GM18511 (cell line): ENCODE data around the gene SLC4A7.
"Not testable (repeated sequence)": the region's sequence is repeated elsewhere in the genome, so short reads cannot be mapped to it uniquely, and the experiment has no call there.

Source experiments
- ATAC-seq: cut with Tn5 transposase; IDR thresholded peaks from one replicate; pipeline ENCODE4 v1.9.1; 2021; ENCODE audit warnings: mild to moderate bottlenecking, moderate library complexity; ENCODE audit not compliant: unreplicated experiment

The SLC4A7 gene

DNA sequence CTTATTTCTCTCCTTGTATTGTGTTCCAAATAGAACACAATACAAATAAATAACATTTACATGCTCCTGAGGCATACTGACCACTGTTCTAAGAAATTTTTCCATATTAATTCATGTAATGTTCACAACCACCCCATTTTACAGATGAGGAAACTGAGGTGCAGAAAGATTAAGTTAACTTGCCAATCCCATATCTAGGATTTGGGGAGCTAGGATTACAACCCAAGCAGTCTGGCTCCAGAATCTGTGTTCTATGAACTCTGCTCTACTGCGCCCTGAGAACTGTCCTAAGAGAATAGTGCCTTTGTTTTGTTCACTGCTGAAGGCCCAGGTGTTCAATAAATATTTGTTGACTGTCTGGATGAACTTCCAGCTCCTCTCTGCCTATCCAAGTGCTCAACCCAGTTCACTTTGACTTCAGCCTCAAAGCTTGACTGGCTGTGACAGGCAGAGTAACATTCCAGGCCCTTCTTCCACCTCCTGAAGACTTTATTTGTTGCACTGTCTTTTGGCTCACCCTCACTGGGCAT lies 118.1 kb downstream of the SLC4A7 start:
- ATAC-seq = no peak

GRCh38 chr3:27360113-27361078 lies 123.8 kb downstream of the SLC4A7 start:
- ATAC-seq = peak; percentile 67

- ATAC-seq = no peak
These were observed 125.8 kb downstream of the SLC4A7 start for GRCh38 chr3:27358372-27358771.

GRCh38 chr3:27357665-27358258 lies 126.4 kb downstream of the SLC4A7 start:
- ATAC-seq = peak; percentile 85

GRCh38 chr3:27356976-27357375 lies 127.2 kb downstream of the SLC4A7 start:
- ATAC-seq = no peak

GRCh38 chr3:27354588-27355203 lies 129.5 kb downstream of the SLC4A7 start:
- ATAC-seq = no peak

DNA sequence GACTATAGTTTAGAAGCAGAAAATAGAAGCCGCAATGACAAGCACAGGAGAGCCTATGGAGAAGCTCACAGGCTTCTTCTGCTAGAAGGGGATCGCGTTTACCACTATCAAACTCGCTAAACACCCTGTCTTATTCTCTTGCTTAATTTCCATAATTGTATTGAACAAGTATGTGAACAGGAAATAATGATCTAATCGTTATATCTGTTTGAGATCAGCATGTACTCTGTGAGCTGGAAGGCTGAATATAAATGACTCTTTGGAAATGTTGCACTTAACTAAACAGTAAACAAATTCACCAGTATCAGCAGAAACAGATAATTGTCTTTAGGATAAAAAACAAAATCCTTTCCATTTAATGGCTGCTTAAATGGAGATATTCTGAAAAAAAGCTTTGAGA lies 130.0 kb downstream of the SLC4A7 start:
- ATAC-seq = no peak

DNA sequence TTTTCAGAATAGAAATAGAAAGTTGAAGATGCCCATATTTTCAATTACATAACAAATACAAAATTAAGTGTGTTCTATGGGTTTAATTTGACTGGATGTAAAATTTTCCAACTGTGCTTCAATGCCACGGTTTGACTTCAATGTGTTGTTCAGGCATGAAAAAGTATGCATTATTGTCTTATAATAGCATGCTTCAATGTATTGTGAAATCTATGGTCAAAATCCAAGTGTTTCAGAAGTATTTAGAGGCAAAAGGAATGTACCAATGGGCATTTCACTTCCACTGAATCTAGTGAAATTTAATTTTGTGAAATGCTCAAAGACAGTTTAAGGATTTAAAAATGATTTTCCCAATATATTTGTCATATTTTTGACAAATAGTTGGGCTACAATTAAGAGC lies 131.0 kb downstream of the SLC4A7 start:
- no peak for ATAC-seq

DNA sequence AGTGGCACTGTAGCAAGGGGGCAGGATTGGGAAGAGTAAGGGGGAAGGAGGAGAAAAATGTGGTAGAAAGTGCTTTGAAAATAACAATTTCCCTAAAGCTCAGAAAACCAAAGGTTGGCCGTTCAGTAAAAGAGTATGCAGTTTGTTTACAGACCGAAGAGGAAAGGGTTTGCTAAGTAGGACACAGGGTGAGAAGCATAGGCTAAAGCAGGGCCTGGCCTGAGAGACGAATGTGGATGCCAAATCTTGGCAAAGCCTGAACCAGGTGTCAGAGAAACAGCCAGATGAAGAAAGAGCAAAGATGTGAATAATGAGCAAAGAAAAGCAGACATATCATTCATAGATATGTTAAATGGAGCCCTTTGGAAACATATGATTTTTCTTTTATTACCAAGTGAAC lies 132.1 kb downstream of the SLC4A7 start:
- no peak for ATAC-seq

DNA sequence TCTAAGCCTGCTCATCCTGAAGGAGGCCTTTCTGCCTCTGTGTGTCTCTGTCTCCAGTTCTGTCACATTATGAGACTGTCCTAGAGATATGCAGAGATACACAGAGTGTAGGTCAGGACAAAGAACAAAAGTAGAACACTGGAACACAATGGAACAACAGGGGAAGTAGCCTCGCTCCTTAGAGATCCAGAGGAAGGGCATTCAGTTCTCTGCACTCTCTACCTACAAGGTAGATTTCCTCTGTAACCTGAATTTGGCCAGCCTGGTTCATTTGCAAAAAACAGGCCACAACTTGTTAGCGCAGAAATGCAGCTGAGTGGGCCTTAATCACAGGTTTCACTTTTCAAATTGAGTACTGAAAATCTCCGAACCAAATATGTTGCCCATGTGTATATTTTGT lies 134.4 kb downstream of the SLC4A7 start:
- ATAC-seq = no peak

GRCh38 chr3:27345959-27346865 lies 138.0 kb downstream of the SLC4A7 start:
- no peak for ATAC-seq

DNA sequence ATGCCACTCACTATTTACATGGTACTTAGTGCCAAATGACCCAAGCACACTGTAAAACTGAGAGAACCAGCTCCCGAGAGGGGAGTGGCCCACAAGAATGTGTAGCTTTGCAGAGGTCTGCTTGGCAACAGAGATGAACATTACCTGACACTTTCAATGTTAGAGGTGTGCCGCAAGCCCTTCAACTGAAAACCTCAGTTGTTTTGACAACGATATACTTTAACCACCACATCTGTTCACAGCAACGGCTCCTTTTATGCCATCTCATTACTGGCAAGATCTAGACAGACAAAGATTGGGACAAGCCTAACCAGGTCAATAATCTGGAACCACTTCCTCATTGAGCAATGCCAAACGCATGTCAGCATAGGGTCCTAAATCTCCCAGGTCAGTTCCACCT lies 138.7 kb downstream of the SLC4A7 start:
- no peak for ATAC-seq

GRCh38 chr3:27345045-27345444 lies 139.1 kb downstream of the SLC4A7 start:
- ATAC-seq = no peak

DNA sequence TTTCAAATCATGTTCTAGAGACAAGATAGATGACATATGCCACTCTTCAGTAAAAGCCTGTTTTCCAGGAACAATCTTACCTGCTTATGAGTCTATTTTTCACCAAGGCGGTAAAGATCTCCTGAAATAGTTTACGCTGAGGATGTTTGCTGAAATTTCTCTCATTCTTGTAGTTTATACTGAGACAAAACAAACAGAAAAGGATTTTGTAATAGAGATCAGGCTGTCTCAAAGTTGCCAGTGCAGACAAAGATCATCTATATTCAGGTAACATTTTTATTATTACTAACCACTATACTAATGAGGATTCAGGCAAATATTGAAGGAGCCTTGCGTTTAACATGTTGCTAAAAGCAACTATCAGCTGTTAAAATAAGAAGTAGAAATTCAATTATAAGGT lies 140.0 kb downstream of the SLC4A7 start:
- no peak for ATAC-seq

GRCh38 chr3:27342267-27342666 lies 141.9 kb downstream of the SLC4A7 start:
- ATAC-seq = no peak

GRCh38 chr3:27340534-27340933 lies 143.7 kb downstream of the SLC4A7 start:
- ATAC-seq = peak; percentile 88

DNA sequence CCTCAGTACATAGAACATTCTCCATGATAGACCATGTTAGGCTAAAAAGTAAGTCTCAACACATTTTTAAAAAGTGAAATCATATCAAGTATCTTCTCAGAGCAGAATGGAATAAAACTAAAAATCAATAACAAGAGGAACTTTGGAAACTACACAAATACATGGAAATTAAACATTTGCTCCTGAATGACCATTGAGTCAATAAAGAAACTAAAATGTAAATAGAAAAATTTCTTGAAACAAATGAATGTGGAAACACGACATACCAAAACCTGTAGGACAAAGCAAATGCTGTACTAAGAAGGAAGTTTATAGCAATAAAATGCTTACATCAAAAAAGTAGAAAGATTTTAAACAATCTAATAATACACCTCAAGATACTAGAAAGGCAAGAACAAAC lies 148.6 kb downstream of the SLC4A7 start:
- no peak for ATAC-seq

DNA sequence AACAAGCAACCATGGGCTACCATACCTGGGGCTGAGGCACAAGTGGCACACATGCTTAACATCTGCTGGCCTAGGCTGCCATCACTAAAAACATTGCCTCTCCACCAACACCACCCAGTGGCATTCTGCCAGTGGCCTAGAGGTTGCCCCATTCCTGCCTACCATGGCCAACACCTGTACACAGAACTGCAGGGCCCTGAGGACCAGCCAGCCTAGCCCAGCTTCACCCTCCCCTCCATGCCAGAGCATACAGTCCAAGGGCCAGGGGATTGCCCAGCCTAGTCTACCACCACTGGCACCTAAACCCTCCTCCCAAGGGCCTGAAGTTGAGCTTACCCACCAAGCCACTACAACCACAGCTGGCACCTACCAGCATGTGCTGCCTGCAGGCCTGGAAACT lies 150.3 kb downstream of the SLC4A7 start:
- ATAC-seq = no peak

- ATAC-seq = not testable (repeated sequence)
These were observed 155.0 kb downstream of the SLC4A7 start for GRCh38 chr3:27328982-27329762.
